HEK293T (cell line): ENCODE data around the gene CHPF2.

Experiments used
- ARNT ChIP-seq: fragments of 450-650 bp; IDR thresholded peaks from 2 replicates; pipeline ENCODE4 v1.6.1; 2017; ENCODE audit warnings: mild to moderate bottlenecking
- BHLHE40 ChIP-seq: fragments of 450-650 bp; IDR thresholded peaks from 2 replicates; pipeline ENCODE4 v1.6.1; 2016; ENCODE audit warnings: mild to moderate bottlenecking, moderate library complexity, borderline replicate concordance
- ELF4 ChIP-seq: fragments of 450-650 bp; IDR thresholded peaks from 2 replicates; pipeline ENCODE4 v1.6.1; 2017; ENCODE audit warnings: antibody characterized with exemption
- FOXA1 ChIP-seq: fragments of 450-650 bp; IDR thresholded peaks from 2 replicates; pipeline ENCODE4 v1.6.1; 2016; ENCODE audit warnings: mild to moderate bottlenecking
- FOXM1 ChIP-seq: fragments of 450-650 bp; IDR thresholded peaks from 2 replicates; pipeline ENCODE4 v1.6.1; 2017; ENCODE audit warnings: mild to moderate bottlenecking, borderline replicate concordance
- HDGF ChIP-seq: fragments of 450-650 bp; IDR thresholded peaks from 2 replicates; pipeline ENCODE4 v1.6.1; 2017; ENCODE audit warnings: antibody characterized with exemption, borderline replicate concordance
- L3MBTL2 ChIP-seq: fragments of 450-650 bp; conservative IDR thresholded peaks from 2 replicates; pipeline ENCODE4 v1.6.1; 2016; ENCODE audit warnings: mild to moderate bottlenecking
- LEF1 ChIP-seq: fragments of 450-650 bp; IDR thresholded peaks from 2 replicates; pipeline ENCODE4 v1.6.1; 2017; ENCODE audit warnings: mild to moderate bottlenecking, borderline replicate concordance
- NFRKB ChIP-seq: fragments of 450-650 bp; IDR thresholded peaks from 2 replicates; pipeline ENCODE4 v1.6.1; 2016; ENCODE audit warnings: mild to moderate bottlenecking, moderate library complexity
- PKNOX1 ChIP-seq: fragments of 450-650 bp; IDR thresholded peaks from 2 replicates; pipeline ENCODE4 v1.6.1; 2016
- SP1 ChIP-seq: fragments of 450-650 bp; IDR thresholded peaks from 2 replicates; pipeline ENCODE4 v1.6.1; 2017
- SUZ12 ChIP-seq: fragments of 450-650 bp; IDR thresholded peaks from 2 replicates; pipeline ENCODE4 v1.6.1; 2016; ENCODE audit warnings: mild to moderate bottlenecking
- TARDBP ChIP-seq: fragments of 450-650 bp; IDR thresholded peaks from 2 replicates; pipeline ENCODE4 v1.6.1; 2016
- ZNF384 ChIP-seq: fragments of 450-650 bp; IDR thresholded peaks from 2 replicates; pipeline ENCODE4 v1.6.1; 2016

- TF ChIP-seq ELF4 (no peak), SP1 (no peak), L3MBTL2 (no peak), BHLHE40 (no peak), NFRKB (no peak), SUZ12 (no peak), HDGF (no peak), PKNOX1 (no peak), FOXA1 (no peak), TARDBP (no peak), LEF1 (no peak), FOXM1 (no peak), ZNF384 (no peak), ARNT (no peak)
These were observed 20.9 kb downstream of the CHPF2 start for GRCh38 chr7:151252961-151253711.
